ENCODE results near the gene DDN.

GRCh38 chr12:48954061-48954460 is 45.1 kb downstream of the DDN start:
- TF ChIP-seq CTCF (IDR thresholded peaks at IDR 0.05; ENCODE audit: low read depth, low read length) = no peak
- no peak for TF ChIP-seq POLR2A (IDR thresholded peaks at IDR 0.05; ENCODE audit: extremely low read depth, insufficient read length)
- TF ChIP-seq MAX (IDR thresholded peaks at IDR 0.05; ENCODE audit: low read depth, low read length) = no peak

All from NB4 (cell line).